ENCODE results near the gene PMFBP1. TPM values are rescaled to one million over a fixed set of nuclear protein-coding genes. Genes with fewer than 3 reads are reported as not detected.

PMFBP1 gene
- polyA plus RNA-seq, 1 donor, result 4.7 TPM

DNA sequence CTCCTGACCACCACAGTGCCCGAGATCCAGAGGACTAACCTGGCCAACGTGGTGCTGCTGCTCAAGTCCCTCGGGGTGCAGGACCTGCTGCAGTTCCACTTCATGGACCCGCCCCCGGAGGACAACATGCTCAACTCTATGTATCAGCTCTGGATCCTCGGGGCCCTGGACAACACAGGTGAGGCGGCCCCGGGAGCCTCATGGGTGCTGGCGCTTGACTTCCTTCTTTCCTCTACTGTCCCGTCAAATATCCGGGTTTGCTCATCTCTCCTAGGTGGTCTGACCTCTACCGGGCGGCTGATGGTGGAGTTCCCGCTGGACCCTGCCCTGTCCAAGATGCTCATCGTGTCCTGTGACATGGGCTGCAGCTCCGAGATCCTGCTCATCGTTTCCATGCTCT is 64.6 kb downstream of the PMFBP1 start:
- peaks cover 97% of the 10 kb centered on the region for H3K36me3 ChIP-seq (ENCODE audit: control insufficient read depth, insufficient read depth, low read length)
- no peaks in the 10 kb centered on the region for H3K27me3 ChIP-seq (ENCODE audit: control insufficient read depth, insufficient read depth, low read length)
- H3K4me1 ChIP-seq (ENCODE audit: control insufficient read depth, insufficient read depth, low read length), result peaks cover 2% of the 10 kb centered on the region
- H3K4me3 ChIP-seq (ENCODE audit: low read length), result no peak overlapping the region
- WGBS (ENCODE audit: insufficient coverage, low lambda C conversion rate), result no CpG with 5 or more reads among the region's 17 CpGs
- peaks cover 7% of the 10 kb centered on the region for H3K9me3 ChIP-seq (ENCODE audit: control insufficient read depth, low read depth, low read length)
- no peak overlapping the region for H3K27ac ChIP-seq (ENCODE audit: low read length)
- no peak for DNase-seq

GRCh38 chr16:72105978-72106377 is 66.0 kb downstream of the PMFBP1 start:
- Histone ChIP-seq H3K27me3 (ENCODE audit: control insufficient read depth, insufficient read depth, low read length) (no peaks in the 10 kb centered on the region), H3K4me1 (ENCODE audit: control insufficient read depth, insufficient read depth, low read length) (no peaks in the 10 kb centered on the region), H3K9me3 (ENCODE audit: control insufficient read depth, low read depth, low read length) (peaks cover 3% of the 10 kb centered on the region), H3K36me3 (ENCODE audit: control insufficient read depth, insufficient read depth, low read length) (peaks cover 97% of the 10 kb centered on the region), H3K4me3 (ENCODE audit: low read length) (no peak overlapping the region), H3K27ac (ENCODE audit: low read length) (no peak overlapping the region)
- no peak for DNase-seq
- WGBS (ENCODE audit: insufficient coverage, low lambda C conversion rate), result no CpG with 5 or more reads among the region's 12 CpGs

- Histone ChIP-seq H3K9me3 (ENCODE audit: control insufficient read depth, low read depth, low read length) (no peaks in the 10 kb centered on the region), H3K4me1 (ENCODE audit: control insufficient read depth, insufficient read depth, low read length) (no peaks in the 10 kb centered on the region), H3K4me3 (ENCODE audit: low read length) (no peak overlapping the region), H3K27ac (ENCODE audit: low read length) (no peak overlapping the region), H3K27me3 (ENCODE audit: control insufficient read depth, insufficient read depth, low read length) (no peaks in the 10 kb centered on the region), H3K36me3 (ENCODE audit: control insufficient read depth, insufficient read depth, low read length) (peaks cover 97% of the 10 kb centered on the region)
- WGBS (ENCODE audit: insufficient coverage, low lambda C conversion rate), result no CpG with 5 or more reads among the region's 9 CpGs
- no peak for DNase-seq
These were observed 67.0 kb downstream of the PMFBP1 start for GRCh38 chr16:72104905-72105304.

GRCh38 chr16:72101195-72101594 is 70.8 kb downstream of the PMFBP1 start:
- no peak overlapping the region for H3K27ac ChIP-seq (ENCODE audit: low read length)
- H3K4me3 ChIP-seq (ENCODE audit: low read length), result no peak overlapping the region
- H3K9me3 ChIP-seq (ENCODE audit: control insufficient read depth, low read depth, low read length), result no peaks in the 10 kb centered on the region
- no peaks in the 10 kb centered on the region for H3K27me3 ChIP-seq (ENCODE audit: control insufficient read depth, insufficient read depth, low read length)
- peaks cover 96% of the 10 kb centered on the region for H3K36me3 ChIP-seq (ENCODE audit: control insufficient read depth, insufficient read depth, low read length)
- no peaks in the 10 kb centered on the region for H3K4me1 ChIP-seq (ENCODE audit: control insufficient read depth, insufficient read depth, low read length)
- WGBS (ENCODE audit: insufficient coverage, low lambda C conversion rate), result 100% methylated on average over 1 of the region's 10 CpGs
- no peak for DNase-seq

DNA sequence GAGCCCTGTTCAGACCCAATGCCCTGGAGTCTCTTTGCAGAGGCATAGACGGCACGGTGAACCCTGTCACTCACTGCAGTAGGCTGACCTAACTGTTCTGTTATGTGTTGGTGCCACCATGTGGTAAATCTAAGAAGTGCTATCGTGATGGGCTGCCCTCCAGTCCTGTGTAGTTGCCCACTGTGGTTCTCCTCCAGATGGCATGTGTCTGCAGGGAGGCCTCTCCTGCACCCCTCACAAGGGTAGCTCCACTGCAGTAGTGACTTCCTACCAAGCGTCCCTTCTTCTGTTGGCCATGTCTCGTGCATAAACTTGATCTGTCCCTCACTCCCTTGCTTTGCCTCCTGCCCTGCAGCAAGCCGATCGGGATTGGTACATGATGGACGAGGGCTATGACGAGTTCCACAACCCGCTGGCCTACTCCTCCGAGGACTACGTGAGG is 72.6 kb downstream of the PMFBP1 start:
- Histone ChIP-seq H3K9me3 (ENCODE audit: control insufficient read depth, low read depth, low read length) (no peaks in the 10 kb centered on the region), H3K4me3 (ENCODE audit: low read length) (no peak overlapping the region), H3K27me3 (ENCODE audit: control insufficient read depth, insufficient read depth, low read length) (no peaks in the 10 kb centered on the region), H3K36me3 (ENCODE audit: control insufficient read depth, insufficient read depth, low read length) (peaks cover 80% of the 10 kb centered on the region), H3K4me1 (ENCODE audit: control insufficient read depth, insufficient read depth, low read length) (peaks cover 6% of the 10 kb centered on the region), H3K27ac (ENCODE audit: low read length) (no peak overlapping the region)
- peak; percentile 33 to 41 for DNase-seq
- WGBS (ENCODE audit: insufficient coverage, low lambda C conversion rate), result no CpG with 5 or more reads among the region's 12 CpGs

DNA sequence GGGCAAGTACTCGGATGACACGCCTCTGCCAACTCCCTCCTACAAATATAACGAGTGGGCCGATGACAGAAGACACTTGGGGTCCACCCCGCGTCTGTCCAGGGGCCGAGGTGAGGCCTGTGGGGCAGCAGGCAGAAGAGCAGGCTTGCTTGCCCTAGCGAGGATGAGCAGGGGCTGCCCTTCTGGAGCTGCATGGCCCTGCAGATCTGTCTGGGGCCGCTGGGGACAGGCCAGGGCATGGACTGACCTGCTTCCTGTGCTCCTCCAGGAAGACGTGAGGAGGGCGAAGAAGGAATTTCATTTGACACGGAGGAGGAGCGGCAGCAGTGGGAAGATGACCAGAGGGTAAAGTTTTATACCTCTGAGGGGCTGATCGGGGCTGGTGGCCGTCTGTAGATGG is 73.0 kb downstream of the PMFBP1 start:
- peaks cover 76% of the 10 kb centered on the region for H3K36me3 ChIP-seq (ENCODE audit: control insufficient read depth, insufficient read depth, low read length)
- no peaks in the 10 kb centered on the region for H3K9me3 ChIP-seq (ENCODE audit: control insufficient read depth, low read depth, low read length)
- H3K27me3 ChIP-seq (ENCODE audit: control insufficient read depth, insufficient read depth, low read length), result no peaks in the 10 kb centered on the region
- no peak for DNase-seq
- H3K27ac ChIP-seq (ENCODE audit: low read length), result no peak overlapping the region
- no CpG with 5 or more reads among the region's 15 CpGs for WGBS (ENCODE audit: insufficient coverage, low lambda C conversion rate)
- peaks cover 6% of the 10 kb centered on the region for H3K4me1 ChIP-seq (ENCODE audit: control insufficient read depth, insufficient read depth, low read length)
- H3K4me3 ChIP-seq (ENCODE audit: low read length), result no peak overlapping the region

GRCh38 chr16:72094266-72094610 is 77.7 kb downstream of the PMFBP1 start:
- no peaks in the 10 kb centered on the region for H3K27me3 ChIP-seq (ENCODE audit: control insufficient read depth, insufficient read depth, low read length)
- H3K9me3 ChIP-seq (ENCODE audit: control insufficient read depth, low read depth, low read length), result no peaks in the 10 kb centered on the region
- H3K4me1 ChIP-seq (ENCODE audit: control insufficient read depth, insufficient read depth, low read length), result peaks cover 8% of the 10 kb centered on the region
- WGBS (ENCODE audit: insufficient coverage, low lambda C conversion rate), result no CpG with 5 or more reads among the region's 11 CpGs
- DNase-seq, result peak in 1 of 2 donors; percentile 6
- H3K4me3 ChIP-seq (ENCODE audit: low read length), result peak overlapping the region; percentile 97
- peak overlapping the region; percentile 85 for H3K27ac ChIP-seq (ENCODE audit: low read length)
- peaks cover 43% of the 10 kb centered on the region for H3K36me3 ChIP-seq (ENCODE audit: control insufficient read depth, insufficient read depth, low read length)

- WGBS (ENCODE audit: insufficient coverage, low lambda C conversion rate), result no CpG with 5 or more reads among the region's 43 CpGs
These were observed 78.3 kb downstream of the PMFBP1 start, which contains the start of the genes DHX38 and TXNL4B for GRCh38 chr16:72093448-72094265. Gene DHX38, plus strand, starts transcription at chr16:72093847. Its CDS starts 2,311 bp downstream, at chr16:72096158. Gene TXNL4B, minus strand, starts transcription at chr16:72093620. Its CDS starts 2,871 bp downstream, at chr16:72090749.

DNA sequence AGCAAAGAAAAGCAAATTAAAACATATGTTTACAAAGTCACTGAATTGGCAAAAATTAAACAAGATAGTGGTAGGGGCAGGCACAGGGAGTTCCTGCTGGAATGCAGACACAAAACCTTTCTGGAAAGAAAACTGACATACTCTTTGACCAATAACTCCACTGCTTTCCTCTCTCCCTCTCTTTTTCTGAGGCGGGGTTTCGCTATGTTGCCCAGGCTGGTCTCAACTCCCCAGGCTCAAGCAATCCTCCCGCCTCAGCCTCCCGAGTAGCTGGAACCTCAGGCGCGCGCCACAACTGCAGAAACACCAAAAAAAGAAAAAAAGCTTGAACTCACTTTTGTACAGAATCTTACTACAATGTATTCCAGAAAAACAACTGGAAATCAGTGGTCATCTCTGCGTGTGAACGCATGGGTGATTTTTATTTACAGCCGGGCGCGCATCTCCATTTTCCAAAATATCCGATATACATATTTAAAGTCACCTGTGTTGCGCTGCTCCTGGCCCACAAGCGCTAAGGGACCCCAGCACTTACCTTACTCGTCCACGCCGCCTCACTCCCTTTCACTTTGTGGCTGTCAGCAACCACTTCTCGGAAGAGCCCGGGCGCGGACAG is 79.0 kb downstream of the PMFBP1 start:
- Histone ChIP-seq H3K4me3 (ENCODE audit: low read length) (peak overlapping the region; percentile 97), H3K9me3 (ENCODE audit: control insufficient read depth, low read depth, low read length) (no peaks in the 10 kb centered on the region), H3K27ac (ENCODE audit: low read length) (peak overlapping the region; percentile 86), H3K36me3 (ENCODE audit: control insufficient read depth, insufficient read depth, low read length) (peaks cover 42% of the 10 kb centered on the region), H3K27me3 (ENCODE audit: control insufficient read depth, insufficient read depth, low read length) (no peaks in the 10 kb centered on the region), H3K4me1 (ENCODE audit: control insufficient read depth, insufficient read depth, low read length) (peaks cover 8% of the 10 kb centered on the region)
- peak in 1 of 2 donors; percentile 44 for DNase-seq
- WGBS (ENCODE audit: insufficient coverage, low lambda C conversion rate), result no CpG with 5 or more reads among the region's 22 CpGs

More at GRCh38 chr16:72093448-72094265, 78.3 kb downstream of the PMFBP1 start, which contains the start of the genes DHX38 and TXNL4B:
- H3K4me1 ChIP-seq (ENCODE audit: control insufficient read depth, insufficient read depth, low read length), result peaks cover 8% of the 10 kb centered on the region
- H3K4me3 ChIP-seq (ENCODE audit: low read length), result peak within 1 kb of the TSS; percentile 97
- peak; percentile 99 to 100 for DNase-seq
- peak within 1 kb of the TSS; percentile 86 for H3K27ac ChIP-seq (ENCODE audit: low read length)
- no peaks in the 10 kb centered on the region for H3K27me3 ChIP-seq (ENCODE audit: control insufficient read depth, insufficient read depth, low read length)
- H3K36me3 ChIP-seq (ENCODE audit: control insufficient read depth, insufficient read depth, low read length), result peaks cover 43% of the 10 kb centered on the region
- no peaks in the 10 kb centered on the region for H3K9me3 ChIP-seq (ENCODE audit: control insufficient read depth, low read depth, low read length)

DNA sequence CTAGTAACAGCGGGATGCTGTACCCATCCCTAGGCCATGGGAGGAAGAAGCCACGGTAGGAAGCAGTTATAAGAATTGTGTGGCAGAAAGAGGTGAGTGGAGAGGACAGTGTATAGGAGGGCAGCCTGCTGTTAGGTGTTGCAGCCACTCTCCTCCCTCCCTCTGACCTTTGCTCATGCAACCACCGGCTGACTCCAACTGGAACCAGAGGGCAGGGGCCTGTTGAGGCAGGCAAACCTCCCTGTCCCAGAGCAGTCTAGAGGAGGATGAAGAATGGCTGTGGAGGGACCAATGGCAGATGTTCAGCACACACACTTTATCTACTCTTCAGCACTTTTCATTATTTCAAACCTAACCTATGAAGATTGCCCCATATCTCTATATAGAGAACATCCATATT is 80.7 kb downstream of the PMFBP1 start:
- WGBS (ENCODE audit: insufficient coverage, low lambda C conversion rate), result no CpG with 5 or more reads among the region's 3 CpGs
- no peak overlapping the region for H3K4me3 ChIP-seq (ENCODE audit: low read length)
- DNase-seq, result peak; percentile 20 to 63
- H3K27ac ChIP-seq (ENCODE audit: low read length), result peak overlapping the region; percentile 15
- H3K4me1 ChIP-seq (ENCODE audit: control insufficient read depth, insufficient read depth, low read length), result peaks cover 8% of the 10 kb centered on the region
- no peaks in the 10 kb centered on the region for H3K27me3 ChIP-seq (ENCODE audit: control insufficient read depth, insufficient read depth, low read length)
- no peaks in the 10 kb centered on the region for H3K9me3 ChIP-seq (ENCODE audit: control insufficient read depth, low read depth, low read length)
- H3K36me3 ChIP-seq (ENCODE audit: control insufficient read depth, insufficient read depth, low read length), result peaks cover 38% of the 10 kb centered on the region
